ENCODE results near the gene HOMER2. TPM values are rescaled to one million over a fixed set of nuclear protein-coding genes. Genes with fewer than 3 reads are reported as not detected.
"Not testable (repeated sequence)": the region's sequence is repeated elsewhere in the genome, so short reads cannot be mapped to it uniquely, and the experiment has no call there.

HOMER2 gene
- total and polyA plus RNA-seq, 2 of the 13 experiments (the other 11 are each of a cell fraction or from before 2014, with no cell fraction given) = 12.9 to 14.1 TPM

- TF ChIP-seq ZNF142 (CRISPR knock-in tag; IDR thresholded peaks at IDR 0.05) (no peak), HNRNPL (IDR thresholded peaks at IDR 0.05; ENCODE audit: low read depth, low read length) (no peak), JDP2 (CRISPR knock-in tag; IDR thresholded peaks at IDR 0.05; ENCODE audit: borderline replicate concordance) (no peak), GATAD1 (CRISPR knock-in tag; IDR thresholded peaks at IDR 0.05) (no peak), CREB3 (CRISPR knock-in tag; IDR thresholded peaks at IDR 0.05) (no peak), PHF8 (CRISPR knock-in tag; IDR thresholded peaks at IDR 0.05) (no peak)
Observed at GRCh38 chr15:82823049-82823448, 129.5 kb downstream of the HOMER2 start (continued).

GRCh38 chr15:82821851-82822250 lies 130.7 kb downstream of the HOMER2 start:
- H3K4me2 ChIP-seq (ENCODE audit: low read depth, low read length); H3K9ac ChIP-seq (ENCODE audit: insufficient read depth, low read depth, low read length); H3K27me3 ChIP-seq (ENCODE audit: control insufficient read depth in 1 of 2, insufficient read depth in 2 of 2, low read length in 2 of 2); FAIRE-seq; BruUV-seq (replicated peaks); H3K4me1 ChIP-seq (ENCODE audit: insufficient read depth, low read length); H3K27ac ChIP-seq (ENCODE audit: extremely low read length, insufficient read depth, low read length); CTCF ChIA-PET (ENCODE audit: low intra/inter-chr PET ratio, low total read pairs); H3K4me3 ChIP-seq (replicated peaks in 1 of 3; ENCODE audit: insufficient read depth in 1 of 3, low read depth in 2 of 3, low read length in 3 of 3); H2AFZ ChIP-seq (ENCODE audit: low read length); in situ Hi-C loops (cut with HindIII; ENCODE audit: extremely low pct_ligation_motif_present, low pct_unique_long_range_greater_than_20kb); H3K9me3 ChIP-seq (ENCODE audit: low read length); POLR2A ChIA-PET; intact Hi-C loops (cut with micrococcal nuclease; ENCODE audit: unreplicated experiment); ATAC-seq; H4K20me1 ChIP-seq (ENCODE audit: insufficient read depth, low read length); H3K79me2 ChIP-seq (ENCODE audit: insufficient read depth, low read length); DNase-seq (ENCODE audit: low spot score): not testable (repeated sequence)
- H3K36me3 ChIP-seq (replicated peaks in 1 of 2; ENCODE audit: control insufficient read depth in 1 of 2, insufficient read depth in 2 of 2, low read length in 2 of 2) = peaks cover 8 to 40% of the 10 kb centered on the region in 2 experiments; a peak in 4 of 5 replicates

GRCh38 chr15:82821396-82821795 lies 131.1 kb downstream of the HOMER2 start:
- POLR2A ChIA-PET; in situ Hi-C loops (cut with HindIII; ENCODE audit: extremely low pct_ligation_motif_present, low pct_unique_long_range_greater_than_20kb); H3K9me3 ChIP-seq (ENCODE audit: low read length); H3K4me2 ChIP-seq (ENCODE audit: low read depth, low read length); H3K4me1 ChIP-seq (ENCODE audit: insufficient read depth, low read length); BruUV-seq (replicated peaks); DNase-seq (ENCODE audit: low spot score); H2AFZ ChIP-seq (ENCODE audit: low read length); H4K20me1 ChIP-seq (ENCODE audit: insufficient read depth, low read length); intact Hi-C loops (cut with micrococcal nuclease; ENCODE audit: unreplicated experiment); H3K4me3 ChIP-seq (replicated peaks in 1 of 3; ENCODE audit: insufficient read depth in 1 of 3, low read depth in 2 of 3, low read length in 3 of 3); ATAC-seq; H3K79me2 ChIP-seq (ENCODE audit: insufficient read depth, low read length); H3K27ac ChIP-seq (ENCODE audit: extremely low read length, insufficient read depth, low read length); CTCF ChIA-PET (ENCODE audit: low intra/inter-chr PET ratio, low total read pairs); FAIRE-seq; H3K9ac ChIP-seq (ENCODE audit: insufficient read depth, low read depth, low read length); H3K27me3 ChIP-seq (ENCODE audit: control insufficient read depth in 1 of 2, insufficient read depth in 2 of 2, low read length in 2 of 2): not testable (repeated sequence)
- 87% methylated on average over 3 of the region's 3 CpGs for WGBS (ENCODE audit: low lambda C conversion rate)
- H3K36me3 ChIP-seq (replicated peaks in 1 of 2; ENCODE audit: control insufficient read depth in 1 of 2, insufficient read depth in 2 of 2, low read length in 2 of 2) = peaks cover 8 to 40% of the 10 kb centered on the region in 2 experiments; a peak in 4 of 5 replicates
